Activated CD8-positive, alpha-beta memory T cell treated with anti-CD3 and anti-CD28 coated beads, Interleukin-2, amount 50 U/mL, for 48 hours (primary cell): ENCODE measurements around the gene GTF2IRD1.
A peak's percentile ranks its signal among the peaks of the same experiment; 100 is the strongest.
"Not testable (repeated sequence)": the region's sequence is repeated elsewhere in the genome, so short reads cannot be mapped to it uniquely, and the experiment has no call there.

ENCODE experiments used
- DNase-seq: peaks from one replicate; pipeline ENCODE4 v3.0.0-alpha.2; 2020

GTF2IRD1 gene

GRCh38 chr7:74606909-74607510 is 153.3 kb downstream of the GTF2IRD1 start:
- DNase-seq = no peak

GRCh38 chr7:74612015-74612829 is 158.5 kb downstream of the GTF2IRD1 start:
- DNase-seq = no peak

- no peak for DNase-seq
Observed at GRCh38 chr7:74615933-74616780, 162.5 kb downstream of the GTF2IRD1 start.

GRCh38 chr7:74617180-74617744 is 163.6 kb downstream of the GTF2IRD1 start:
- DNase-seq = peak; percentile 62

- no peak for DNase-seq
Observed at GRCh38 chr7:74619235-74619860, 165.6 kb downstream of the GTF2IRD1 start.

- no peak for DNase-seq
Observed at GRCh38 chr7:74622228-74622749, 168.6 kb downstream of the GTF2IRD1 start.

- no peak for DNase-seq
Observed at GRCh38 chr7:74623135-74623534, 169.4 kb downstream of the GTF2IRD1 start.

- DNase-seq = no peak
Observed at GRCh38 chr7:74625446-74625845, 171.7 kb downstream of the GTF2IRD1 start.

- no peak for DNase-seq
Observed at GRCh38 chr7:74627661-74628411, 174.1 kb downstream of the GTF2IRD1 start.

GRCh38 chr7:74632505-74632904 is 178.8 kb downstream of the GTF2IRD1 start:
- DNase-seq = no peak

GRCh38 chr7:74633451-74633921 is 179.8 kb downstream of the GTF2IRD1 start:
- no peak for DNase-seq

GRCh38 chr7:74637745-74638144 is 184.0 kb downstream of the GTF2IRD1 start:
- DNase-seq = no peak

GRCh38 chr7:74650055-74650454 is 196.3 kb downstream of the GTF2IRD1 start:
- peak; percentile 85 for DNase-seq

- DNase-seq = not testable (repeated sequence)
Observed at GRCh38 chr7:74650493-74651132, 196.9 kb downstream of the GTF2IRD1 start.

GRCh38 chr7:74651133-74651504 is 197.4 kb downstream of the GTF2IRD1 start:
- DNase-seq = not testable (repeated sequence)
